ENCODE measurements around the gene TRAPPC6A.
A peak's percentile ranks its signal among the peaks of the same experiment; 100 is the strongest.

TRAPPC6A gene, protein sequence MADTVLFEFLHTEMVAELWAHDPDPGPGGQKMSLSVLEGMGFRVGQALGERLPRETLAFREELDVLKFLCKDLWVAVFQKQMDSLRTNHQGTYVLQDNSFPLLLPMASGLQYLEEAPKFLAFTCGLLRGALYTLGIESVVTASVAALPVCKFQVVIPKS

GRCh38 chr19:45177817-45178261 is at the start of gene TRAPPC6A:
Gene TRAPPC6A (minus strand): TSS chr19:45178237. CDS start chr19:45178218, 19 bp downstream.
- peak; percentile 69 for DNase-seq

DNA sequence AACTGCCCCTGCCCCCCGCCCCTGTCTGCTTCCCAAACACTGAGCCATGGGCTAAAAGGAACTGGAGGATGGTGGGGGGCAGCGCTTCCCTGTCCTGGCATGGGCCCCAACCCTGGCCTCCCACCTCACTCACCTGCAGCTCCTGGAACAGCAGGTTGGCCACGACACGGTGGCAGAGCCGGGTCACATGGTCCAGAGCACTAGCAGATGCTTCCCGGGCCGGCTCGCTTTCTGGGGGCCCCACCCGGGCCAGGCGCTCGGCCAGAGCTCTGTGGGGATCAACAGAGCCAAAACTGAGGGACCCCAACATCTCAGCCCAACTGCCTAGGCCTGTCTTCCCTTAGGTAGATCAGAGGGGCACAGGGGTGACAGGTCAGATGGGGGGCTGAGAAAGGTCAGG is 46.6 kb upstream of the TRAPPC6A start:
- DNase-seq: no peak

- DNase-seq: no peak
Observed at GRCh38 chr19:45223879-45224278, 45.8 kb upstream of the TRAPPC6A start.

- no peak for DNase-seq
Observed at GRCh38 chr19:45222724-45223123, 44.7 kb upstream of the TRAPPC6A start.

DNA sequence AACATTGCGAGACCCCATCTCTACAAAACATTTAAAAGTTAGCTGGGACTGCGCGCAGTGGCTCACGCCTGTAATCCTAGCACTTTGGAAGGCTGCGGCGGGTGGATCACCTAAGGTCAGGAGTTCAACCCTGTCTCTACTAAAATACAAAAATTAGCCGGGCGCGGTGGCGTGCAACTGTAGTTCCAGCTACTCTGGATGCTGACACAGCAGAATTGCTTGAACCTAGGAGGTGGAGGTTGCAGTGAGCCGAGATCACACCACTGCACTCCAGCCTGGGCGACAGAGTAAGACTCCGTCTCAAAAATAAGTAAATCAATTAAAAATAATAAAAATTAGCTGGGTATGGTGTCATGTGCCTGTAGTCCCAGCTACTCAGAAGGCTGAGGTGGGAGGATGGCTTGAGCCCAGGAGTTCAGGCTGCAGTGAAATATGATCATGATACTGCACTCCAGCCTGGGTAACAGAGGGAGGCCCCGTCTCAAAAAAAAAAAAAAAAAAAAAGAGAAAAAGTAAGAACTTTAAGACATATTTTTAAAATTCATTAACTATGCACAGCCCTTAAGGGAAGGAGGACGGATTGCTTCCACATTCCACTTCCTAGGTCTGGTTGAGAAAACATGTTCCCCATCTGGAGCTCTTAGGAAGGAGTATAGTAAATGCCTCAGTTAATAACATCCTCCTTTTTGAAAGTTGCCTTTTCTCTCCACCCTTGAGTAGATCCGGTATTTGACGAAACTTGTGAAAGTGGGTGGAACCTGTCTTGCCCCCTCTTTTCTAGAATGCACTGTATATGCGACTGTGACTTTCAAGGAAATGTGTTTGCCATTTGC is 41.1 kb upstream of the TRAPPC6A start:
- no peak for DNase-seq

GRCh38 chr19:45218426-45218825 is 40.4 kb upstream of the TRAPPC6A start:
- DNase-seq: no peak

DNA sequence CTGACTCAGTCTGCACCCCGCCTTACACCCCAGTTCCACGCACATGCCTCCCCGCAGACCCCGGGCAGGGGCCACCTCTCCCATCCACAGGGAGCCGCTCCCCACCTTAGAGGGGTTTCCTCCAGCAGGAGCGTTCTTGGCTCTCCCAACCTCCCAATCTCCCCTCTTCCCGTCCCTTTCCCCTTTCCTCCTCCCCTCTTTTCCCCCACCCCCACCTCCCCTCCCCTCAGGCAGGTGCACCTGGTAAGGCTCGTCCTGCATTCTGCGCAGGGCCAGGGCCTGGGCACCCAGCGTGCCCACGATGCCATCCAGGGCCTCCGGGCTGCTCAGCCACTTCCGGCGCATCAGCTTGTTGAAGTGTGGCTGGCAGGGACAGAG is 39.9 kb upstream of the TRAPPC6A start:
- DNase-seq: no peak

DNA sequence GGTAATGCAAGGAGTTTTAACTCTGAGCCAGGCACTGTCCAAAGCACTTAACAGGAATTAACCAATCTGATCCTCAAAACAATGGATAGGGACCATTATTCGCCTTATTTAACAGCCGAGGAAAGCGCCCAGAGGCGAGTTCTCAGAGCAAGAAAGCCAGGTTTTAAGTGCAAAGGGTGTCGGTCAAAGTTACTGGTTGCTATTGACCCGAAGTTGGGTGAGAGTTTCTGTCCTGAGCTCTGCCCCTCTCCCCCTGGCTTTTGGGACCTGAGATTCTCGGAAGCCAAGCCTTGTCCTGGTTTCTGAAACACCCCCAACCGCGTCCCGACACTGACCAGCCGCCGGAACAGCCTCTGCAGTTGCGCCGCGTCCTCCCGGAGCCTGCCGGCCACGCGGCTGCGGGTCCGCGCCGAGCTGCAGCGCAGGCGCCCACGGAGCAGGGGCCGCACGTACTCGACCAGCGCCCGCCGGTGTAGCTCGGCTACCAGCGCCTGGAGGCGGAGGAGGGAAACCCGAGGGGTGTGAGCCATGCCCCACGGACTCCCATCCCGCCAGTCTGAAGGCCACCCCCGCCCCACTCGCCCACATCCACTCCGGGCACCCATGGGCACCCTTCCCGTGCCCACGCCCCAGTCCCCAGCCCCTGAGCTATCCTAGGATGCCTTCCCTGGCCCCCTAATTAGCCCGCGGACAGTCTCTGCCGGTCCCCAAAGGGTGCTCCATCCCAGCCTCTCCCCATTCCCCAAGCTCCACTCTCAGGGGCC is 39.3 kb upstream of the TRAPPC6A start:
- DNase-seq: no peak

GRCh38 chr19:45216667-45217066 is 38.6 kb upstream of the TRAPPC6A start:
- DNase-seq: no peak

GRCh38 chr19:45215391-45216191 is 37.6 kb upstream of the TRAPPC6A start:
- DNase-seq: no peak

- no peak for DNase-seq
Observed at GRCh38 chr19:45213031-45213430, 35.0 kb upstream of the TRAPPC6A start.

- no peak for DNase-seq
Observed at GRCh38 chr19:45211751-45212381, 33.8 kb upstream of the TRAPPC6A start.

DNA sequence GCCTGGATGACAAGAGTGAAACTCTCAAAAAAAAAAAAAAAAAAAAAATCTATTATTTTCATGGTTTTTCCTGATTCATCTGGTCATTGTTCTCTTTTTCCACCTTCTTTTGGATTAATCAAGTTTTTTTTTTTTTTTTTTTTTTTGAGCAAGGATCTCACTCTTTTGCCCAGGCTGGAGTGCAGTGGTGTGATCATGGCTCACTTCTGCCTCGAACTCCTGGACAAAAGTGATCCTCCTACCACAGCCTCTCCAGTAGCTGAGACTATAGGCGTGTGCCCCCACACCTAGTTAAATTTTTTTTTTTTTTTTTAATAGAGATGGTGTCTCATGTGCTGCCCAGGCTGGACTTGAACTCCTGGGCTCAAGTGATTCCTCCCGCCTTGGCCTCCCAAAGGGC is 28.3 kb upstream of the TRAPPC6A start:
- no peak for DNase-seq

DNA sequence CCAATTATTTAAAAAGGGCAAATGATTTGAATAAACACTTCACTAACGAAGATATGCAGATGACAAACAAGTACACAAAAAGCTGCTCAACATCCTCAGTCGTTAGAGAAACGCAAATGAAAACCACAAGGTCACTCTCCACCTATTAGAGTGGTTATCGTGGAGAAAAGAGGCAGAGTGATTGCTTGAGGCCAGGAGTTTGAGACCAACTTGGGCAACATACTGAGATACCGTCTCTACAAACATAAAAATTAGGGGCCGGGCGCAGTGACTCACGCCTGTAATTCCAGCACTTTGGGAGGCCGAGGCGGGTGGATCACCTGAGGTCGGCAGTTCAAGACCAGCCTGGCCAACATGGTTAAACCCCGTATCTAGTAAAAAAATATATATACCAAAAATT is 27.8 kb upstream of the TRAPPC6A start:
- no peak for DNase-seq

- DNase-seq: no peak
Observed at GRCh38 chr19:45202637-45203036, 24.6 kb upstream of the TRAPPC6A start.

DNA sequence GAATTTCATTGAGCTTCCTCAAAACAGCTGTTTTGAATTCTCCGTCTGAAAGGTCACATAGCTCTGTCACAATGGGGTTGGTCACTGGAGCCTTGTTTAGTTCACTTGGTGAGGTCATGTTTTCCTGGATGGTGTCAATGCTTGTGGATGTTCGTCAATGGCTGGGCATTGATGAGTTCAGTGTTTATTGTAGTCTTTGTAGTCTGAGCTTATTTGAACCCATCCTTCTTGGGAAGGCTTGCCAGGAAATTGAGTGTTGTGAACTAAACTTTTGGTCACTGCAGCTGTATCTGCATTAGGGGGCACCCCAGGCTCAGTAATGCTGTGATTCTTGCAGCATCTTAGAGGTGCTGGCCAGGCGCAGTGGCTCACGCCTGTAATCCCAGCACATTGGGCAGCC is 22.5 kb upstream of the TRAPPC6A start:
- peak; percentile 27 for DNase-seq

- peak; percentile 54 for DNase-seq
Observed at GRCh38 chr19:45195764-45196163, 17.7 kb upstream of the TRAPPC6A start.

GRCh38 chr19:45191375-45191774 is 13.3 kb upstream of the TRAPPC6A start:
- DNase-seq: no peak

- no peak for DNase-seq
Observed at GRCh38 chr19:45189971-45190370, 11.9 kb upstream of the TRAPPC6A start.

- DNase-seq: no peak
Observed at GRCh38 chr19:45187421-45188100, 9.5 kb upstream of the TRAPPC6A start.

GRCh38 chr19:45186509-45187334 is 8.7 kb upstream of the TRAPPC6A start:
- no peak for DNase-seq
